Spleen (tissue), 7 donors: ENCODE measurements around the gene TAF4.

ENCODE experiments used
- CTCF ChIP-seq, 11 experiments: fragments of 200-600 bp in 7 of 11; fragments of 450-650 bp in 4 of 11; sonication (generic) in 4 of 11; IDR thresholded peaks in 8 of 11; conservative IDR thresholded peaks in 3 of 11; 1 replicate in 7 of 11; 2 replicates in 4 of 11; pipeline versions ENCODE4 v1.4.0 to v1.8.0; 2016 to 2021; ENCODE audit warnings: antibody characterized with exemption in 11 of 11, inconsistent platforms in 4 of 11, mild to moderate bottlenecking in 1 of 11
- POLR2A ChIP-seq, 3 donors: fragments of 450-650 bp; IDR thresholded peaks; one replicate each; pipeline ENCODE4 v1.5.1; 2017; ENCODE audit warnings: antibody characterized with exemption in 3 of 3, mild to moderate bottlenecking in 1 of 3
- POLR2AphosphoS5 ChIP-seq, 3 donors: sonication (generic); formaldehyde crosslinking; IDR thresholded peaks; one replicate each; pipeline ENCODE4 v1.5.1; 2017; ENCODE audit warnings: antibody characterized with exemption in 3 of 3
- donor health status: DM: no; HTN: no; CAD: no; lungs with moderate emphysema.
- donor health status: DM: no; HTN: no; CAD: no.
- donor health status: DM: no; HTN: no; CAD: no.

- TF ChIP-seq CTCF (IDR thresholded peaks at IDR 0.05 in 8 of 11, conservative IDR thresholded peaks at IDR 0.05 in 3 of 11): no peak
- no peak for TF ChIP-seq POLR2A (IDR thresholded peaks at IDR 0.05)
- no peak for TF ChIP-seq POLR2AphosphoS5 (IDR thresholded peaks at IDR 0.05)
These were observed 35.7 kb downstream of the TAF4 start for GRCh38 chr20:62029949-62030348.
